ENCODE measurements around the gene SERPINB1.

The SERPINB1 gene

GRCh38 chr6:2790588-2791449 is 50.8 kb downstream of the SERPINB1 start:
- peak; percentile 93 for DNase-seq

- no peak for DNase-seq
Observed at GRCh38 chr6:2786269-2786668, 55.4 kb downstream of the SERPINB1 start.

- DNase-seq: no peak
Observed at GRCh38 chr6:2784930-2785329, 56.7 kb downstream of the SERPINB1 start.

- DNase-seq: no peak
Observed at GRCh38 chr6:2784061-2784460, 57.6 kb downstream of the SERPINB1 start.

GRCh38 chr6:2783188-2783963 is 58.3 kb downstream of the SERPINB1 start:
- peak; percentile 94 for DNase-seq

- no peak for DNase-seq
Observed at GRCh38 chr6:2782825-2783187, 58.9 kb downstream of the SERPINB1 start.

- DNase-seq: no peak
Observed at GRCh38 chr6:2782356-2782708, 59.3 kb downstream of the SERPINB1 start.

Measured in hematopoietic multipotent progenitor cell treated with erythropoietin and hydrocortisone succinate and interleukin-3 and kit ligand, for 4 days (in vitro differentiated cells).